ENCODE results near the gene NFIB. TPM values are rescaled to one million over a fixed set of nuclear protein-coding genes. Genes with fewer than 3 reads are reported as not detected.

The NFIB gene
- total RNA-seq, 1 experiment from 2014 or later: 35.1 TPM

- Histone ChIP-seq H3K36me3 (ENCODE audit: low read depth) (peaks cover 4% of the 10 kb centered on the region; the same call in 1 of the 2 replicates), H3K9me2 (ENCODE audit: insufficient read depth) (no peaks in the 10 kb centered on the region), H3K4me3 (no peak overlapping the region), H3K9me3 (ENCODE audit: insufficient read depth, low read depth) (no peaks in the 10 kb centered on the region), H3F3A (ENCODE audit: insufficient read depth, low read depth) (no peaks in the 10 kb centered on the region; the same call in 1 of the 2 replicates), H3K27me3 (ENCODE audit: insufficient read depth, low read depth) (no peaks in the 10 kb centered on the region), H2AFZ (no peak overlapping the region), H3K4me2 (no peak overlapping the region), H4K20me1 (ENCODE audit: insufficient read depth) (no peaks in the 10 kb centered on the region), H3K79me2 (ENCODE audit: low read depth) (peaks cover 76% of the 10 kb centered on the region), H3K27ac (no peak overlapping the region), H3K4me1 (replicated peaks; ENCODE audit: insufficient read depth) (no peaks in the 10 kb centered on the region)
- TF ChIP-seq CTCF (conservative IDR thresholded peaks at IDR 0.05): no peak
- no peak for TF ChIP-seq EZH2 (IDR thresholded peaks at IDR 0.05; ENCODE audit: low read depth)
- BruUV-seq (replicated peaks): no TSS peak
- DNase-seq: no peak
- ChIA-PET CTCF (no interaction called here), POLR2A (ENCODE audit: unreplicated experiment) (no interaction called here)
- intact Hi-C loops (cut with micrococcal nuclease; ENCODE audit: unreplicated experiment): no loop called here
These were observed 11.5 kb downstream of the NFIB start for GRCh38 chr9:14302405-14302804.

GRCh38 chr9:14301583-14302021 lies 12.3 kb downstream of the NFIB start:
- intact Hi-C loops (cut with micrococcal nuclease; ENCODE audit: unreplicated experiment): no loop called here
- Histone ChIP-seq H3K4me1 (replicated peaks; ENCODE audit: insufficient read depth) (no peaks in the 10 kb centered on the region), H3K4me3 (no peak overlapping the region), H3F3A (ENCODE audit: insufficient read depth, low read depth) (no peaks in the 10 kb centered on the region; the same call in 1 of the 2 replicates), H3K79me2 (ENCODE audit: low read depth) (peaks cover 76% of the 10 kb centered on the region), H3K9me2 (ENCODE audit: insufficient read depth) (no peaks in the 10 kb centered on the region), H3K27ac (no peak overlapping the region), H3K36me3 (ENCODE audit: low read depth) (peaks cover 4% of the 10 kb centered on the region; the same call in 1 of the 2 replicates), H3K27me3 (ENCODE audit: insufficient read depth, low read depth) (no peaks in the 10 kb centered on the region), H4K20me1 (ENCODE audit: insufficient read depth) (no peaks in the 10 kb centered on the region), H2AFZ (no peak overlapping the region), H3K4me2 (no peak overlapping the region), H3K9me3 (ENCODE audit: insufficient read depth, low read depth) (no peaks in the 10 kb centered on the region)
- no TSS peak for BruUV-seq (replicated peaks)
- no peak for TF ChIP-seq CTCF (conservative IDR thresholded peaks at IDR 0.05)
- ChIA-PET CTCF (no interaction called here), POLR2A (ENCODE audit: unreplicated experiment) (no interaction called here)
- no peak for DNase-seq

- Histone ChIP-seq H2AFZ (no peak overlapping the region), H3K4me1 (replicated peaks; ENCODE audit: insufficient read depth) (no peaks in the 10 kb centered on the region), H3K79me2 (ENCODE audit: low read depth) (peaks cover 79% of the 10 kb centered on the region), H3F3A (ENCODE audit: insufficient read depth, low read depth) (no peaks in the 10 kb centered on the region; the same call in 1 of the 2 replicates), H4K20me1 (ENCODE audit: insufficient read depth) (no peaks in the 10 kb centered on the region), H3K4me2 (no peak overlapping the region), H3K27me3 (ENCODE audit: insufficient read depth, low read depth) (no peaks in the 10 kb centered on the region), H3K4me3 (no peak overlapping the region), H3K27ac (no peak overlapping the region), H3K36me3 (ENCODE audit: low read depth) (no peaks in the 10 kb centered on the region), H3K9me3 (ENCODE audit: insufficient read depth, low read depth) (no peaks in the 10 kb centered on the region), H3K9me2 (ENCODE audit: insufficient read depth) (no peaks in the 10 kb centered on the region)
- intact Hi-C loops (cut with micrococcal nuclease; ENCODE audit: unreplicated experiment): no loop called here
- TF ChIP-seq EZH2 (IDR thresholded peaks at IDR 0.05; ENCODE audit: low read depth) (no peak), CTCF (conservative IDR thresholded peaks at IDR 0.05) (no peak)
- POLR2A ChIA-PET (ENCODE audit: unreplicated experiment): no interaction called here
- no TSS peak for BruUV-seq (replicated peaks)
- CTCF ChIA-PET: no interaction called here
- DNase-seq: no peak
These were observed 12.9 kb downstream of the NFIB start for GRCh38 chr9:14301006-14301405.

All from PC-9 (cell line).